Activated naive CD4-positive, alpha-beta T cell treated with anti-CD3 and anti-CD28 coated beads, Interleukin-2, amount 50 U/mL, for 72 hours (primary cell): Measurements from ENCODE around the gene MEOX2. TPM values are rescaled to one million over a fixed set of nuclear protein-coding genes. Genes with fewer than 3 reads are reported as not detected.

Source experiments
- total RNA-seq, 2 donors: library from RNA; stranded (reverse); gene quantifications; one replicate each; pipeline ENCODE4 v1.2.3, GENCODE V29; 2022

MEOX2 gene
- total RNA-seq, 2 donors from 2014 or later, result not detected

Other genes with a start within 250 kb of the MEOX2 start
- gene AGMO, start 124.7 kb downstream of the MEOX2 start, total RNA-seq, result not detected